ENCODE measurements around the gene SLC18B1.

SLC18B1 gene

DNA sequence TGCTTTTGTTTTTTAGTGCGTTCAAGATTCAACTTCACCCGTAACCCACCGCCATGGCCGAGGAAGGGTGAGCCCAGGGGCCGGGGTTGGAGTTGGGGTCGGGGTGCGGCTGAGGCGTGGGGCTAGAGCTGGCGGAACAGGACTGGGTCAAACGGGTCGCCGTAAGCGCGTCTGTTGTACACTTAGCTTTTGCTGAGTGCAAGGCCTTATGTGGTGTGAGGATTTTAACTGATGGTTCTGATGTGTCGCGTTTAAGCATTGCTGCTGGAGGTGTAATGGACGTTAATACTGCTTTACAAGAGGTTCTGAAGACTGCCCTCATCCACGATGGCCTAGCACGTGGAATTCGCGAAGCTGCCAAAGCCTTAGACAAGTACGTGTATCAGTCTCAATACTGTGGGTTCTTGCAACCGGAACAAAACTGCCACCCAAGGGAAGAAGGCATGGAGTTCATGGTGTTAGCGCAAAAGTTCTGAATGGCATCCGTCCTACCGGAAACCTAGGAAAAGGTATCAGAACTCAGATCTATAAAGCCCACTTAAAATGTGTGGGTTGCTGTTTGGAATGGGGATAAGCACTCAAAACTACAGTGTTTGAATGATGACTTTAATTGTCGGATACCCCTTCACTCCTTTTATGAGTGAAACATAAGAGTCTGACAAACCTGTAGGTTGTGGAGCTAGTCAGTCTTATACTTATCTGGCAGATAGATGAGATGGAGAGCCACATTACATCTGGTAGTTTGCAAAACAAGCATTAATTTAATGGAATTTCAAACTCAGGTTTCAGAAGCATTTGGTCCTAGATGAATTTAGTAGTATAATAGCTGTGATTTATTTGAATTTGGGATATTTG, 16.5 kb upstream of the SLC18B1 start:
- H3K4me3 ChIP-seq (ENCODE audit: low read length), result peak overlapping the region; percentile 86
- peak overlapping the region; percentile 77 for H3K9ac ChIP-seq (ENCODE audit: low read length)
- peaks cover 21% of the 10 kb centered on the region for H3K36me3 ChIP-seq (ENCODE audit: control insufficient read depth, insufficient read depth, low read length)
- peaks cover 24% of the 10 kb centered on the region for H3K4me1 ChIP-seq (ENCODE audit: control insufficient read depth, insufficient read depth, low read length)
- H3K27me3 ChIP-seq (ENCODE audit: control insufficient read depth, insufficient read depth, low read length), result no peaks in the 10 kb centered on the region
- H3K27ac ChIP-seq (ENCODE audit: low read depth, low read length), result peak overlapping the region; percentile 83

DNA sequence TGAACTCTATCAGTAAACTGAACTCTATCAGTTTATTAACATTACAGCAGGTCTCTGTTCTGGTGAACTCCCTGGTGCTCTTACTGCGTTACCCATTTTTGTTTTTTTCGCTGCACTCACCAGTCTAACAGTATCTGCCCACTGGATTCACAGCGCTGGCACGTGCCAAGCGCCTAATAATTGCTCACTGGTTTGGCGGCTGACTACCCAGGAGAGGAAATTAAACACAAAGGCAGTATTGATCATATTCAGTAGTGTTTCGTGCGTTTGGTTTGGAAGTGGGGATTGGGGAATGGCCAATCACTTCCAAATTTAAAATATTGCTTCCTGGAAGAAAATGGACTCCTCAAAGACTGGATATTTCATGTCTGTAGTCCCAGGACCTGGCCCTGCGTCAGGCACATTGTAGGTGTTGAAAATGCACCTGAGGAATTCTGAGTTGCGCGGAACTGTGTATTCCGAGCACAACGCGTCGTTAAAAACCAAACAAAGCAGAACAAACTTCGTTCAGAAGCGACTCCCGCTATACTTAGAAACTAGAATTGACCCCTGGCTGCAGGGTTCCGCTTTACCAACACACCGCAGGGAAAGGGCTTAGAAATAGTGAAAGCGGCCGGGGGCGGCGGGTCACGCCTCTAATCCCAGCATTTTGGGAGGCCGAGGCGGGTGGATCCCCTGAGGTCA, 14.9 kb upstream of the SLC18B1 start:
- peak overlapping the region; percentile 79 for H3K4me3 ChIP-seq (ENCODE audit: low read length)
- peaks cover 17% of the 10 kb centered on the region for H3K36me3 ChIP-seq (ENCODE audit: control insufficient read depth, insufficient read depth, low read length)
- H3K27me3 ChIP-seq (ENCODE audit: control insufficient read depth, insufficient read depth, low read length), result no peaks in the 10 kb centered on the region
- peak overlapping the region; percentile 89 for H3K27ac ChIP-seq (ENCODE audit: low read depth, low read length)
- peaks cover 24% of the 10 kb centered on the region for H3K4me1 ChIP-seq (ENCODE audit: control insufficient read depth, insufficient read depth, low read length)
- H3K9ac ChIP-seq (ENCODE audit: low read length), result peak overlapping the region; percentile 60

DNA sequence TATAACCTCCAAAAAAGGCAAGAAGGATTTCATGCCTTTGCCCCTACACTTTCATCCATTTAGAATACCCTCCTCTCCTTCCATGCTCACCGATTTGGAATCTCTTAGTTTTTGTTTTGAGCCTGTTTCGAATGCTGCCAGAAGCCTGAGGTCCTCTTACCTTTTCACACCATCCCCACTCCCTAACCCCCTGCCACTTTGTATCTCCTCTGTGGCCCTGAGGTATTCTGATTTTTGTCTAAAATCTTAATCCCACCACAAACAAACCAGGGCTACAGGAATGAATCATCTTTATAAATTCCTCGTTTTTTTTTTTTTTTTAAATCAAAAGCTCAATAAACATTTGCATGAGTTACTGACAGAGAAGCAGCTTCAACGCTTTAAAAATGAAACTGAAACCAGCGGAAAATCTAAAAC, 14.3 kb upstream of the SLC18B1 start:
- H3K27me3 ChIP-seq (ENCODE audit: control insufficient read depth, insufficient read depth, low read length), result no peaks in the 10 kb centered on the region
- peak overlapping the region; percentile 60 for H3K9ac ChIP-seq (ENCODE audit: low read length)
- H3K4me1 ChIP-seq (ENCODE audit: control insufficient read depth, insufficient read depth, low read length), result peaks cover 24% of the 10 kb centered on the region
- peaks cover 17% of the 10 kb centered on the region for H3K36me3 ChIP-seq (ENCODE audit: control insufficient read depth, insufficient read depth, low read length)
- peak overlapping the region; percentile 89 for H3K27ac ChIP-seq (ENCODE audit: low read depth, low read length)
- H3K4me3 ChIP-seq (ENCODE audit: low read length), result peak overlapping the region; percentile 79

DNA sequence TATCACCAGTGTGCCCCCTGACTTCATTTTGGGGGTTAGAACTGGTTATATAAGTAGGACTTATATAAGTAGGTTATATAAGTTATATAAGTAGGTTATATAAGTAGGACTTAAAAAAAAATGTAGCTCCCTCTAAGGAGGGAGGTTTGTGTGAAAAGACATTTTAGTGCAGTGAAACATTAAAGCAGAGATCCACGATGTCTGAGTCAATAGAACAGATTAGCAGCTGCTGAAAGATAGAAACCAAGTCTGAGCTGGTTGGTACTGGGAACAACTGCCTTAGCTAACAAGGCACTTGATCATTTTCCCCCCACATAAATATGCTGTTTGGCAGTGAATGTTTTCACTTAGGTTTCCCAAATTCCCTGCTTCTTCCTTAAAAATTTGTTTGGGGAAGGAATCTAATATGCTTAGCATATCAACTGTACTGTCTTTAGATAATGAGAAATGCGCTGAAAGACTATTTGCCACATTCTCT, 13.9 kb upstream of the SLC18B1 start:
- peak overlapping the region; percentile 79 for H3K4me3 ChIP-seq (ENCODE audit: low read length)
- peaks cover 17% of the 10 kb centered on the region for H3K36me3 ChIP-seq (ENCODE audit: control insufficient read depth, insufficient read depth, low read length)
- peaks cover 24% of the 10 kb centered on the region for H3K4me1 ChIP-seq (ENCODE audit: control insufficient read depth, insufficient read depth, low read length)
- no peaks in the 10 kb centered on the region for H3K27me3 ChIP-seq (ENCODE audit: control insufficient read depth, insufficient read depth, low read length)
- H3K27ac ChIP-seq (ENCODE audit: low read depth, low read length), result peak overlapping the region; percentile 89
- H3K9ac ChIP-seq (ENCODE audit: low read length), result no peak overlapping the region

DNA sequence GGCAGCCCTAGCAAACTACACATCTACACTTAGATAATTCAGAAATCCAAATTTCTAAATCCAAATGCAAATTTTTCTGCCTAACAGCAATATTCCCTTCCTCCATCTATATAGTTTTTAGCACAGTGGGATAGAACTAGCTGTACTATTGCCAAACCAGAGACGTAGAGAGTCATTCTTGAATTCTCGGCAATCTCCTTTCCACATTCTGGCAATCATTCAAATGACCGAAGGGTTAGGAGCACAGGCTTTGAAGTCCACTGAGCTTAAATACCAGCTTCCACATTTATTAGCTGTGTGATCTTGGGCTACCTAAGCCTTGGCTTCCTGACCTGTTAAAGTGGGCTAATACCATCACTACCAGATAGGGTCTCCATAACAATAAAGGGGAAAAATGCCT, 12.8 kb upstream of the SLC18B1 start:
- no peaks in the 10 kb centered on the region for H3K27me3 ChIP-seq (ENCODE audit: control insufficient read depth, insufficient read depth, low read length)
- H3K27ac ChIP-seq (ENCODE audit: low read depth, low read length), result no peak overlapping the region

DNA sequence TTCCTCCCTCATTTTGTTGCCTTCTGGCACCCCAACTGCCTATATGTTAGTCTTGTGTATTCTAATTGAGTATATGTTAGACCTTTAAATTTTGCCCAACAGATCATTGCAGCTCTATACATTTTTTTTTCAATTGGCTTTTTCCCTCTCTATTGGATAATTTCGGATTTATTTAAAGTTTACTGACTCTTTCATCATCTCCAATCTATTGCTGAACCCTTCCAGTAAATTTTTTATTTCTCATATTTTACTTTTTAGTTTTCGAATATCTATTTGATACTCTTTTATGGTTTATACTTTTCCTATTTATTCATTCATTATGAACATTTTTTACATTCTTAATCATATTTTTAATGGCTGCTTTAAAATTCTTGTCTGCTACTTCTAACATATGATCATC, 7.1 kb upstream of the SLC18B1 start:
- Histone ChIP-seq H3K4me1 (ENCODE audit: control insufficient read depth, insufficient read depth, low read length) (no peaks in the 10 kb centered on the region), H3K27me3 (ENCODE audit: control insufficient read depth, insufficient read depth, low read length) (no peaks in the 10 kb centered on the region), H3K27ac (ENCODE audit: low read depth, low read length) (no peak overlapping the region), H3K36me3 (ENCODE audit: control insufficient read depth, insufficient read depth, low read length) (no peaks in the 10 kb centered on the region), H3K4me3 (ENCODE audit: low read length) (no peak overlapping the region), H3K9ac (ENCODE audit: low read length) (no peak overlapping the region)

More for the DNA sequence above, 12.8 kb upstream of the SLC18B1 start:
- Histone ChIP-seq H3K36me3 (ENCODE audit: control insufficient read depth, insufficient read depth, low read length) (peaks cover 9% of the 10 kb centered on the region), H3K4me3 (ENCODE audit: low read length) (no peak overlapping the region), H3K9ac (ENCODE audit: low read length) (no peak overlapping the region), H3K4me1 (ENCODE audit: control insufficient read depth, insufficient read depth, low read length) (peaks cover 20% of the 10 kb centered on the region)

DNA sequence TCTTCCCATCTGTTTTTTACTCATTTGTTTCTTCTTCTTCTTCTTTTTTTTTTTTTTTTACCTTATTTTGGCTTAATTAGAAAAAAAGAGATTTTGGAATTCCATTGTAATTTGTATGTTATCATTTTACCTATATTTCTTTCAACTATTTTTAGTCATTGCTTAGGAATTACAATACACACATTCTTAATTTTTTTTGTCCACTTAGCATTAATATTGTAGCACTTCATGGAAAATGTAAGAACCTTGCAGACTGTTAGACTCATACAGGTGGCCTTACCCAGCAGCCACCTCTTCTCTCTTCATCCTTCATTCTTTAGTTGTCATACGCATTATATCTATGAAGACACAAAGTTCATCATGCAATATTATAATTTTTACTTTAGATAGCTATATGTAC, 5.8 kb upstream of the SLC18B1 start:
- no peaks in the 10 kb centered on the region for H3K4me1 ChIP-seq (ENCODE audit: control insufficient read depth, insufficient read depth, low read length)
- no peak overlapping the region for H3K4me3 ChIP-seq (ENCODE audit: low read length)
- no peak overlapping the region for H3K9ac ChIP-seq (ENCODE audit: low read length)
- H3K27ac ChIP-seq (ENCODE audit: low read depth, low read length), result no peak overlapping the region
- H3K27me3 ChIP-seq (ENCODE audit: control insufficient read depth, insufficient read depth, low read length), result no peaks in the 10 kb centered on the region
- H3K36me3 ChIP-seq (ENCODE audit: control insufficient read depth, insufficient read depth, low read length), result no peaks in the 10 kb centered on the region

DNA sequence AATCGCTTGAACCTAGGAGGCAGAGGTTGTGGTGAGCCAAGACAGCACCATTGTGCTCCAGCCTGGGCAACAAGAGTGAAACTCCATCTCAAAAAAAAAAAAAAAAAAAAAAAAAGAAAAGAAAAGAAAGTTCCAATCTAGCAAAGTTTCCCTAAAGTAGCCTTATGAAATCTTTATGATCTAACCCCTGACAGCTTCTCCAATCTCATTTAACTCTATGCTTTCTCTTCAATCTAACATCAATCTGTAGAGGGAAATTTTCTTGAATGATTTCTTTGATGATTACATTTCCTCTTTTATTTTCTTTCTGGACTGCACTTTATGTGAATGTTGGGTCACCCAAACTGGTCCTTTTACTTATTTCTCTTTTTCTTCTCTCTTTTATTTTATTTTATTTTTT, 2.2 kb upstream of the SLC18B1 start:
- no peaks in the 10 kb centered on the region for H3K36me3 ChIP-seq (ENCODE audit: control insufficient read depth, insufficient read depth, low read length)
- no peaks in the 10 kb centered on the region for H3K4me1 ChIP-seq (ENCODE audit: control insufficient read depth, insufficient read depth, low read length)
- H3K27ac ChIP-seq (ENCODE audit: low read depth, low read length), result no peak overlapping the region
- no peak overlapping the region for H3K9ac ChIP-seq (ENCODE audit: low read length)
- no peak overlapping the region for H3K4me3 ChIP-seq (ENCODE audit: low read length)
- H3K27me3 ChIP-seq (ENCODE audit: control insufficient read depth, insufficient read depth, low read length), result no peaks in the 10 kb centered on the region

DNA sequence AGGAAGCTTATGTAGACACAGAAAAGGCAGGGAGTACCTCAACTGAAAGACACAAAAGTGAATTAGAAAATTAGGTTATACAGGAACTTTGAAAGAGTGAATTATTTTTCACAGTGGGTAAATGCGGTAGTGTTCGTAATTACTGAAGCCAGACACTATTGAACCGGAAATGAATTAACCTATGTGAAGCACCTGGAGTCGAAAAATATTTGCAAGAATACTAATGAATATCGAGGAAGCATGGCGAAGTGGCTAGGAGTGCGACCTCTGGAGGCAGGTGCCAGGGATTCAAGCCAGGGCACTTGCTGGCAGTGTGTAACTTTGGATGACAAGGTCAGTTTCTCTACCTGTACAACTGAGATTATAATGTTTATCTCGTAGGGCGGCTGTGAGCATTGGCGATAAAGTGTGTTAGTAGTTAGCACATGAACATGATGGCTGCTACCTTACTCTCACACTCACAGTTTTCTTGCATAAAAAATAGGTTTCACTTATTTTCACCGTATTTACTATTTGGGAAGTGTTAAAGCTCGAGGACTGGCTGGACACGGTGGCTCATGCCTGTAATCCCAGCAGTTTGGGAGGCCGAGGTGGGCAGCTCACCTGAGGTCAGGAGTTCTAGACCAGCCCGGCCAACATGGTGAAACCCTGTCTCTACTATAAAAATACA, 567 bp upstream of the SLC18B1 start:
- Histone ChIP-seq H3K36me3 (ENCODE audit: control insufficient read depth, insufficient read depth, low read length) (no peaks in the 10 kb centered on the region), H3K4me3 (ENCODE audit: low read length) (peak overlapping the region; percentile 87), H3K27ac (ENCODE audit: low read depth, low read length) (peak overlapping the region; percentile 73), H3K4me1 (ENCODE audit: control insufficient read depth, insufficient read depth, low read length) (no peaks in the 10 kb centered on the region), H3K27me3 (ENCODE audit: control insufficient read depth, insufficient read depth, low read length) (no peaks in the 10 kb centered on the region), H3K9ac (ENCODE audit: low read length) (no peak overlapping the region)

DNA sequence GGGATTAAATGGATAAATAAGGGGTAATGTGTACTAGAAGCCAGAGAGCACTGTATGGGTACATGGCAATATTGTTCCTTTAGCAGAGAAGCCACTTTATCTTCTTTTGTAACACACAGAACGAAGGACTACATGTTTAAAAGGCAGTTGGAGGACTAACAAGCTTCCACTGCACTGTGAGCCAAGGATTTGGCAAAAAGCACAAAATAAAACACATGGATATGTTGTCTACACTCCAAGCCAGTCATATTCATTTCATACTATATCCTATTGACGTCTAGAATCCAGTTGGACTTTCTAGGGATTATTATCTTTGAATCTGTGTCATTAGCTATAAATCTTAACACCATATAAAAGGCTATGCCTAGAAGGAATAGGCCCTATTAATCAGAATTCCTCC, 3.0 kb downstream of the SLC18B1 start:
- Histone ChIP-seq H3K9ac (ENCODE audit: low read length) (no peak overlapping the region), H3K4me3 (ENCODE audit: low read length) (no peak overlapping the region), H3K36me3 (ENCODE audit: control insufficient read depth, insufficient read depth, low read length) (no peaks in the 10 kb centered on the region), H3K4me1 (ENCODE audit: control insufficient read depth, insufficient read depth, low read length) (no peaks in the 10 kb centered on the region), H3K27ac (ENCODE audit: low read depth, low read length) (no peak overlapping the region), H3K27me3 (ENCODE audit: control insufficient read depth, insufficient read depth, low read length) (no peaks in the 10 kb centered on the region)

DNA sequence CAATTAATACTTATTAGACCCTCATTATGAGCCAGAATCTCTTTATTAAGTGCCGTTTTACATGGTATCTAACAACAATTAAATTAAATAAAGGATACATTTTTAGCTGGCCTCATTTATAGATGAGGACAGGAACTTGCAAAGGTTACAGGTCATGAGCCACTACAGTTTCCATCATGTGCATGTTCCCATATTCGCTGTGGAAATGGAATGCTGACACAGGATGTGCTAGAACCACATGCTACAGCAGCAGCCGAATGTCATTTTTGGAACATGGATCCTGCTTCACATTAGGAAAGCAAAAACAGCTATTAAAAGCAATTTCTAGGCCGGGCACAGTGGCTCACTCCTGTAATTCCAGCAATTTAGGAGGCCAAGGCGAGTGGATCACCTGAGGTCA, 5.9 kb downstream of the SLC18B1 start:
- no peak overlapping the region for H3K4me3 ChIP-seq (ENCODE audit: low read length)
- H3K27me3 ChIP-seq (ENCODE audit: control insufficient read depth, insufficient read depth, low read length), result no peaks in the 10 kb centered on the region
- no peaks in the 10 kb centered on the region for H3K4me1 ChIP-seq (ENCODE audit: control insufficient read depth, insufficient read depth, low read length)
- H3K9ac ChIP-seq (ENCODE audit: low read length), result no peak overlapping the region
- H3K36me3 ChIP-seq (ENCODE audit: control insufficient read depth, insufficient read depth, low read length), result no peaks in the 10 kb centered on the region
- H3K27ac ChIP-seq (ENCODE audit: low read depth, low read length), result no peak overlapping the region

DNA sequence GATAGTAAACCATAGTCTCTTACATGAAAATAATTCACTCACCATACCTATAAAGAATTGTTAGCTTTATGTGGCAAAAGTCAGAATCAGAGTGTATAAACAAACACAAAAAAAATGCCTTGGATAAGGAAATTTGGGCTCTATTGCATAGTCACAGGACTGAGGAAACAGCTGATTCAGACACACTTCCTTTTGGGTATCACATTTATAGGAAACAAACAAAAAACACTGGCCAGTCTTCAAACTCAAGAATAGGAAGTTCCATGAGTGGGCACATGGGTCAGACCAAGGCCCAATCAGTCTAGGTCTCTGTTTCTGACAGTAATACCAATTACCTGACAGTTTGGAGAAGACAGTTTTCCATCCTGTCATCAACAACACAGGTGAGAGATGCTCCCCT, 8.0 kb downstream of the SLC18B1 start:
- Histone ChIP-seq H3K36me3 (ENCODE audit: control insufficient read depth, insufficient read depth, low read length) (no peaks in the 10 kb centered on the region), H3K27ac (ENCODE audit: low read depth, low read length) (no peak overlapping the region), H3K4me3 (ENCODE audit: low read length) (no peak overlapping the region), H3K27me3 (ENCODE audit: control insufficient read depth, insufficient read depth, low read length) (no peaks in the 10 kb centered on the region), H3K4me1 (ENCODE audit: control insufficient read depth, insufficient read depth, low read length) (no peaks in the 10 kb centered on the region), H3K9ac (ENCODE audit: low read length) (no peak overlapping the region)

Data from rectal smooth muscle tissue (tissue), 1 donor.